HG03095 (cell line): ENCODE measurements around the gene ABHD1.
"Not testable (repeated sequence)": the region's sequence is repeated elsewhere in the genome, so short reads cannot be mapped to it uniquely, and the experiment has no call there.

Source experiments
- ATAC-seq: cut with Tn5 transposase; IDR thresholded peaks from one replicate; pipeline ENCODE4 v1.9.1; 2021; ENCODE audit warnings: moderate library complexity; ENCODE audit not compliant: unreplicated experiment

ABHD1 gene

GRCh38 chr2:27162151-27163121 lies 38.8 kb downstream of the ABHD1 start:
- no peak for ATAC-seq

- no peak for ATAC-seq
Observed at GRCh38 chr2:27164960-27165763, 41.5 kb downstream of the ABHD1 start.

- no peak for ATAC-seq
Observed at GRCh38 chr2:27170581-27171337, 47.1 kb downstream of the ABHD1 start.

GRCh38 chr2:27171351-27171848 lies 47.8 kb downstream of the ABHD1 start:
- no peak for ATAC-seq

GRCh38 chr2:27174638-27175037 lies 51.0 kb downstream of the ABHD1 start:
- ATAC-seq: no peak

- ATAC-seq: no peak
Observed at GRCh38 chr2:27175330-27175729, 51.7 kb downstream of the ABHD1 start.

- not testable (repeated sequence) for ATAC-seq
Observed at GRCh38 chr2:27175781-27176180, 52.2 kb downstream of the ABHD1 start.

GRCh38 chr2:27177441-27178351 lies 54.1 kb downstream of the ABHD1 start:
- no peak for ATAC-seq

- ATAC-seq: no peak
Observed at GRCh38 chr2:27178469-27178868, 54.9 kb downstream of the ABHD1 start.

- ATAC-seq: no peak
Observed at GRCh38 chr2:27179344-27180000, 55.9 kb downstream of the ABHD1 start.
